Retinal pigment epithelial cell (primary cell): Measurements from ENCODE around the gene PLCB4.

Experiments used
- DNase-seq: peaks from one replicate; pipeline ENCODE4 v3.0.0-alpha.2; 2010; ENCODE audit warnings: low read depth
- H3K4me3 ChIP-seq: 2 replicates; pipeline ENCODE4 v1.5.1; 2011; ENCODE audit warnings: mild to moderate bottlenecking, low read length, control low read depth, moderate library complexity
- TF ChIP-seq, protein P1 (sequence below): conservative IDR thresholded peaks from 2 replicates; pipeline ENCODE4 v1.5.1; 2011; ENCODE audit warnings: low read depth, low read length, control low read depth, inconsistent platforms

PLCB4 gene

DNA sequence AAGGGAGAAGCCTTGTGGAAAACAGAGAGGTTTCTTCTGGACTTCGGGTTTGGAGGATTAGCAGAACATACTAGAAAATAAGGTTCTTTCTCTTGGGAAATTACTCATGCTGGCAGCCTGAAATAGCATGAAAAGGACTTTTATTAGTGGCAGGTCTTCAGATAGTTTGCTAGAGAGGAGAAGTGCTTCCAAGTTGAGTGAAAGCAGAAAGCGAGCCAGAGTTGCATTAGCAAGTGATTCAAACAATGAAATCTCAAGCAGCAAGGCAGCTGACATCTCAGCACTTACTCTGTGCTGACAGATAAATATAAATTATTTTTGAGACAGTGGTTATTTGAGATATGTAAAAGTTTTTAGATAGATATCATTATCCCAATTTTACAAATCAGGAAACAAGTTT lies 91.9 kb downstream of the PLCB4 start:
- TF ChIP-seq, protein P1, sequence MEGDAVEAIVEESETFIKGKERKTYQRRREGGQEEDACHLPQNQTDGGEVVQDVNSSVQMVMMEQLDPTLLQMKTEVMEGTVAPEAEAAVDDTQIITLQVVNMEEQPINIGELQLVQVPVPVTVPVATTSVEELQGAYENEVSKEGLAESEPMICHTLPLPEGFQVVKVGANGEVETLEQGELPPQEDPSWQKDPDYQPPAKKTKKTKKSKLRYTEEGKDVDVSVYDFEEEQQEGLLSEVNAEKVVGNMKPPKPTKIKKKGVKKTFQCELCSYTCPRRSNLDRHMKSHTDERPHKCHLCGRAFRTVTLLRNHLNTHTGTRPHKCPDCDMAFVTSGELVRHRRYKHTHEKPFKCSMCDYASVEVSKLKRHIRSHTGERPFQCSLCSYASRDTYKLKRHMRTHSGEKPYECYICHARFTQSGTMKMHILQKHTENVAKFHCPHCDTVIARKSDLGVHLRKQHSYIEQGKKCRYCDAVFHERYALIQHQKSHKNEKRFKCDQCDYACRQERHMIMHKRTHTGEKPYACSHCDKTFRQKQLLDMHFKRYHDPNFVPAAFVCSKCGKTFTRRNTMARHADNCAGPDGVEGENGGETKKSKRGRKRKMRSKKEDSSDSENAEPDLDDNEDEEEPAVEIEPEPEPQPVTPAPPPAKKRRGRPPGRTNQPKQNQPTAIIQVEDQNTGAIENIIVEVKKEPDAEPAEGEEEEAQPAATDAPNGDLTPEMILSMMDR: no peak
- no peak overlapping the region for H3K4me3 ChIP-seq
- no peak for DNase-seq

- no peak overlapping the region for H3K4me3 ChIP-seq
- DNase-seq: no peak
- TF ChIP-seq, protein P1: no peak
Observed at GRCh38 chr20:9161311-9161710, 92.4 kb downstream of the PLCB4 start.

DNA sequence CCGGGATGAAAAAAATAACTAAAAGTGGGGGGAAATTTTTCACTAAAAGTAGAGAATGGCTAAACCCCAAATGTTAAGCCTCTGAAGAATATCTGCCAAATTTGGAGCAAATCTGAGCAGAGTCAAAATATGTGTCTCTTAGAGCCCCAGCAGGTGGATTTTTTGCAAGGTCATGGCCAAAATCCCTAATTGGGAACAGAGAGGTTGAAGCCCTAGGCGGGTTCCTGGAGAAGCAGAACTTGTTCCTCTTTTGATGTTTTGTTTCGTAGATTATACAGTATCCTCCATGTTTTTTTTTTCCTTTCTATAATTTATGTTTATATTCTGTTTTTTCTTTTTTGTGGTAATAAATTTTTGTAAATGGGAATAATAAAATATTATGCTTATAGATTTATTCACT lies 94.4 kb downstream of the PLCB4 start:
- no peak overlapping the region for H3K4me3 ChIP-seq
- no peak for DNase-seq
- TF ChIP-seq, protein P1: no peak

DNA sequence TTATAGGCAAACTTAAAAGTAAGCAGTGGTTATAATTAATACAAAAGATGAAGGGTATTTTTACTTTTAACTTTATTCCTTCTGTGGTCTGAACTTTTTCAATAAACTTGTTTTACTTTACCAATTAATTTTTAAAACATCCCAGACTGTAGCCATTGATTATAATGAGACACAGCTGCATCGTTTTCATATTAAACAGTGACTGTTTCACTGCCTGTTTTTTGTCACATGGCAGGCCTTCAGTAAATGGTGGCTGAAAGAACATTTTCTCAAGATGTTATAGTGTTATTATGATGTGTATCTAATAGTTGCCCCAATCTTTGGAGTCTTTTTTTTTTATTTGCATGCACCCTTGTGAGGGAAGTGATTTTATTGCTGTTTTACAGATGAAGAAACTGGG lies 95.1 kb downstream of the PLCB4 start:
- no peak overlapping the region for H3K4me3 ChIP-seq
- DNase-seq: no peak
- TF ChIP-seq, protein P1: no peak

DNA sequence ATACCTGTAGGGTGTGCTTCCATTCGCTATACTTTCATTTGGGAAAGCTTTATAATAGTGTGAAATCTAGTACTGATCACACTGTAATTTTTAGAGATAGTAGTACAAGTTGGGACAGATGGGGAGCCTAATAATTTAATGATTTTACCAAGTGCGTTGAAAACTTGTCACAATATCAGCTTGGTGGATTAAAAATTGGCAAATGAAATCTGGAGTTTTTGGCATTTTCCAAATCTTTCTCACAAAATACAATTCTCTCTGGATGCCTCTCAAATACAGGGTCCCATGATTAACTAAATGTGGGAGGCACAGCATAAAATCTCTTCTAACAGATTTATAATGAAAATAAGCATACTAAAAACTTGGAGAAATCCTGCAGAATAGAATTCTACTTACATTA lies 96.4 kb downstream of the PLCB4 start:
- TF ChIP-seq, protein P1: no peak
- no peak for DNase-seq
- no peak overlapping the region for H3K4me3 ChIP-seq

DNA sequence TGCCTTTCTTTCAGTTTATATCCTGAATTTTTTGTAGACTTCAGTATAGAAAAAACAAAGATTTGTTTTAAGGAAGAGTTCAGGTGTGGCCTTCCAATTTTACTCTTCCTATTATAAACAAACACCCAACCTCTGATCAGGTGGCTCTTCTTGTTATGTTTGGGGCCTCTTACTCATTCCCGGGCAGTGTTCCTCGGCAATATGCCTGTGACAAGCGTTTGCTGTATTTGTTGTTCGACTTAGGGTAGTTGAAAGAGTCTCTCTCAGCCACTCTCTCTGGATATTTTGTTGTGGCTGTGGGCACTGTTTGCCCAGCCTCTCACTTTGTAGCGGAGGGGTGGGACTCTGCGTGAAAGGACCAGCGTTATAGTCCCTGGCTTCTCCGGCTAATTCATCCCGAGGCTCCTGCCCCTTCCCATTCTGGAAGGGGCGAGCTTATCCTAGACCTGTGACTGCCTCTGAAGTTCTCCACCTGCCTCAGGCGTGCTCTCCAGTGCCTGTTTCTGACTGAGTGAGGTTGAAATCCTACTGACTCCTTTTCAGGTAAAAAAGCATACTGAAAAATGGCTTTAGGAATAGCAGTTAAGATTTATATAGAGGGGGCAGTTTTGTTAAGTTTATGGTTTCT lies 97.4 kb downstream of the PLCB4 start:
- no peak overlapping the region for H3K4me3 ChIP-seq
- no peak for DNase-seq
- TF ChIP-seq, protein P1: no peak

DNA sequence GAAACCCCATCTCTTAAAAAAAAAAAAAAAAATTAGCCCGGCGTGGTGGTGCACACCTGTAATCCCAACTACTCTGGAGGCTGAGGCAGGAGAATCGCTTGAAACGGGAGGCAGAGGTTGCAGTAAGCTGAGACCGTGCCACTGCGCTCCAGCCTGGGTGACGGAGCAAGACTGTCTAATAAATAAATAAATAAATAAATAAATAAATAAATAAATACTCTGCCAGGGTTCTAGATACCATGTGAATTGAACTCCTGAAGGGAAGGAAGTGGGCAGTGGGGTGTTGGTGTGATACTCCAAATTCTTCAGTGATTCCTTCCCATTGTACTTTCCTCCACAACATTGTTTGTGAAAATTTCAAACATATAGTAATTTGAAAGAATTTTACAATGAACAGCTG lies 100.5 kb downstream of the PLCB4 start:
- DNase-seq: no peak
- H3K4me3 ChIP-seq: no peak overlapping the region
- TF ChIP-seq, protein P1: no peak
